ENCODE results near the gene REV1. TPM values are rescaled to one million over a fixed set of nuclear protein-coding genes. Genes with fewer than 3 reads are reported as not detected.

The REV1 gene
- total and polyA plus RNA-seq, 2 of the 8 experiments (the other 6 are each of a cell fraction or from before 2014, with no cell fraction given) = 16.6 to 34.3 TPM

- TF ChIP-seq BCL11A (IDR thresholded peaks at IDR 0.05; ENCODE audit: low read depth in 2 of 2, low read length in 2 of 2) (no peak), JUN (IDR thresholded peaks at IDR 0.05; ENCODE audit: low read depth, low read length) (no peak), NANOG (IDR thresholded peaks at IDR 0.05; ENCODE audit: insufficient read depth, low read depth, low read length, poor library complexity, severe bottlenecking) (no peak), USF2 (IDR thresholded peaks at IDR 0.05; ENCODE audit: low read length) (no peak)
- H4K5ac ChIP-seq (ENCODE audit: insufficient read length, low read depth, low read length) = no peak overlapping the region
- no peaks in the 10 kb centered on the region for H3K79me2 ChIP-seq (ENCODE audit: control insufficient read depth in 1 of 2, insufficient read depth in 2 of 2, low read length in 2 of 2)
- H3K79me1 ChIP-seq (ENCODE audit: low read depth, low read length) = no peaks in the 10 kb centered on the region
- no peak for DNase-seq (ENCODE audit: low read depth in 1 of 2, low spot score in 2 of 2)
- H4K91ac ChIP-seq (replicated peaks; ENCODE audit: insufficient read length, low read length) = no peak overlapping the region
- H3K36me3 ChIP-seq (ENCODE audit: control insufficient read depth in 2 of 4, insufficient read depth in 4 of 4, low read length in 3 of 4) = no peaks in the 10 kb centered on the region
- no peak overlapping the region for H3K9ac ChIP-seq (replicated peaks in 1 of 4; ENCODE audit: extremely low read depth in 1 of 4, low read depth in 3 of 4, low read length in 3 of 4)
- H3K4ac ChIP-seq (replicated peaks; ENCODE audit: insufficient read length, low read depth, low read length) = no peak overlapping the region
- no peaks in the 10 kb centered on the region for H3K9me3 ChIP-seq (ENCODE audit: insufficient read depth in 2 of 2, low read depth in 1 of 2, low read length in 1 of 2)
- no peak overlapping the region for H2AK5ac ChIP-seq (ENCODE audit: low read depth, low read length)
- no peak overlapping the region for H3K14ac ChIP-seq (ENCODE audit: insufficient read length)
- H2BK120ac ChIP-seq (replicated peaks; ENCODE audit: low read depth, low read length) = no peak overlapping the region
- no peaks in the 10 kb centered on the region for H3K27me3 ChIP-seq (replicated peaks in 1 of 4; ENCODE audit: control insufficient read depth in 3 of 4, extremely low read depth in 1 of 4, insufficient read depth in 3 of 4, low read length in 3 of 4)
- 0 out of 2 replicates have a peak overlapping the region, but pooled peaks have one; percentile 48 for H2BK20ac ChIP-seq (ENCODE audit: low read length)
- 100% methylated on average over 4 of the region's 4 CpGs; no CpG with 5 or more reads in 1 of the 2 experiments for WGBS, 2 experiments (ENCODE audit: extremely low coverage in 1 of 2, insufficient coverage in 1 of 2, insufficient read length in 1 of 2, insufficient replicate concordance in 2 of 2, low coverage in 1 of 2, low lambda C conversion rate in 2 of 2, missing lambda C conversion rate in 1 of 2)
- no peak overlapping the region; the same call in 1 of the 2 replicates for H4K8ac ChIP-seq (ENCODE audit: extremely low read depth, insufficient read depth, low read length)
- no peak overlapping the region for H3K18ac ChIP-seq (ENCODE audit: extremely low read depth, low read length)
- CTCF ChIA-PET (ENCODE audit: partially characterized antibody) = no interaction called here
- H3K4me2 ChIP-seq (ENCODE audit: insufficient read depth in 1 of 2, low read depth in 2 of 2, low read length in 2 of 2) = no peak overlapping the region
- POLR2A ChIA-PET (ENCODE audit: partially characterized antibody) = no interaction called here
- peaks cover 0 to 4% (median 0%) of the 10 kb centered on the region in 4 experiments; a peak in 3 of 7 replicates for H3K4me1 ChIP-seq (replicated peaks in 1 of 4; ENCODE audit: control insufficient read depth in 3 of 4, insufficient read depth in 4 of 4, low read length in 3 of 4)
- no peak for FAIRE-seq
- H3K56ac ChIP-seq (replicated peaks; ENCODE audit: insufficient read length, low read depth, low read length) = no peak overlapping the region
- no peak overlapping the region for H2BK15ac ChIP-seq (ENCODE audit: low read length)
- no peak overlapping the region for H2BK12ac ChIP-seq (ENCODE audit: low read depth, low read length)
- H2BK5ac ChIP-seq (ENCODE audit: low read depth, low read length) = no peak overlapping the region
- no peaks in the 10 kb centered on the region for H4K20me1 ChIP-seq (replicated peaks in 1 of 2; ENCODE audit: control insufficient read depth in 1 of 2, insufficient read depth in 2 of 2, low read length in 2 of 2)
- H2AFZ ChIP-seq (ENCODE audit: low read length) = peak overlapping the region; percentile 58; the same call in 1 of the 2 replicates
- H3K4me3 ChIP-seq (ENCODE audit: extremely low read depth in 1 of 4, insufficient read depth in 2 of 4, low read depth in 3 of 4, low read length in 4 of 4) = no peak overlapping the region
- H3K27ac ChIP-seq (ENCODE audit: low read depth, low read length) = no peak overlapping the region
- no peaks in the 10 kb centered on the region for H3K23me2 ChIP-seq (ENCODE audit: low read depth, low read length)
- H3K23ac ChIP-seq (ENCODE audit: insufficient read length) = no peak overlapping the region
Measured at GRCh38 chr2:99495115-99495860, 5.5 kb upstream of the REV1 start.

Measured in H1 (cell line).